HepG2 (cell line): ENCODE results near the gene PPP1R12B. TPM values are rescaled to one million over a fixed set of nuclear protein-coding genes. Genes with fewer than 3 reads are reported as not detected.
A peak's percentile ranks its signal among the peaks of the same experiment; 100 is the strongest.
"Not testable (repeated sequence)": the region's sequence is repeated elsewhere in the genome, so short reads cannot be mapped to it uniquely, and the experiment has no call there.

Experiments used
- ATAC-seq: fragments of 200-7000 bp; cut with Tn5 transposase; 3 replicates; pipeline ENCODE4 v1.9.1; 2020; ENCODE audit warnings: mild to moderate bottlenecking, moderate library complexity
- BruUV-seq: library from RNA; stranded (reverse); fragments of 400-500 nt; replicated peaks from 2 replicates; lab custom pipeline; 2021; lab: Mats Ljungman, UMichigan
- CTCF ChIA-PET: fragments of 300-600 bp; formaldehyde crosslinking; extraction: SDS; loops from one replicate; lab custom pipeline; 2021; ENCODE audit warnings: low total read pairs, inconsistent platforms, low intra/inter-chr PET ratio; lab: Yijun Ruan, JAX
- POLR2A ChIA-PET: fragments of 350-600 bp; sonication (Branson Sonifier 250); formaldehyde crosslinking; loops from one replicate; lab custom pipeline; 2020; ENCODE audit warnings: antibody characterized with exemption, inconsistent platforms; lab: Yijun Ruan, JAX
- DNase-seq: peaks from one replicate; pipeline ENCODE4 v3.0.0-alpha.2; 2015; ENCODE audit warnings: low spot score
- FAIRE-seq: peaks from 3 replicates; lab custom pipeline; 2011; peaks lifted over from hg19 to GRCh38; lab: Jason Lieb, UNC
- H2AFZ ChIP-seq: one replicate; pipeline ENCODE4 v1.6.1; 2011; ENCODE audit warnings: low read length, inconsistent platforms
- H3K27ac ChIP-seq: fragments of 300-600 bp; 3 replicates; pipeline ENCODE4 v1.8.0; 2011; ENCODE audit warnings: mixed run types, mild to moderate bottlenecking, mixed read lengths, low read length, inconsistent platforms; ENCODE audit not compliant: insufficient read depth; ENCODE audit errors: extremely low read length
- H3K27me3 ChIP-seq, 2 experiments: fragments of 200-600 bp in 1 of 2; 2 replicates in 1 of 2; 3 replicates in 1 of 2; pipeline versions ENCODE4 v1.6.0 to v1.8.0; 2011; ENCODE audit warnings: low read length in 2 of 2, mild to moderate bottlenecking in 2 of 2, moderate library complexity in 2 of 2, inconsistent platforms in 1 of 2; ENCODE audit not compliant: insufficient read depth in 2 of 2, control insufficient read depth in 1 of 2
- H3K36me3 ChIP-seq, 2 experiments: fragments of 200-600 bp in 1 of 2; replicated peaks in 1 of 2; 2 replicates in 1 of 2; 3 replicates in 1 of 2; pipeline versions ENCODE4 v1.5.1 to v1.8.0; 2011; ENCODE audit warnings: low read length in 2 of 2, inconsistent platforms in 1 of 2; ENCODE audit not compliant: insufficient read depth in 2 of 2, control insufficient read depth in 1 of 2
- H3K4me1 ChIP-seq: 2 replicates; pipeline ENCODE4 v1.5.1; 2012; ENCODE audit warnings: low read length, inconsistent platforms; ENCODE audit not compliant: insufficient read depth
- H3K4me2 ChIP-seq: 2 replicates; pipeline ENCODE4 v1.6.0; 2011; ENCODE audit warnings: low read depth, low read length, inconsistent platforms
- H3K4me3 ChIP-seq, 3 experiments: fragments of 200-600 bp in 1 of 3; sonication (generic), shearing (Covaris generic) in 1 of 3; replicated peaks in 1 of 3; 2 replicates each; pipeline ENCODE4 v1.5.1; 2011 to 2016; ENCODE audit warnings: low read length in 3 of 3, inconsistent platforms in 2 of 3, low read depth in 2 of 3, mild to moderate bottlenecking in 2 of 3, control low read depth in 1 of 3, mixed read lengths in 1 of 3; ENCODE audit not compliant: insufficient read depth in 1 of 3
- H3K79me2 ChIP-seq: one replicate; pipeline ENCODE4 v1.6.1; 2011; ENCODE audit warnings: low read length, inconsistent platforms; ENCODE audit not compliant: insufficient read depth
- H3K9ac ChIP-seq: 2 replicates; pipeline ENCODE4 v1.6.0; 2011; ENCODE audit warnings: mild to moderate bottlenecking, low read depth, low read length, inconsistent platforms; ENCODE audit not compliant: insufficient read depth
- H3K9me3 ChIP-seq: 2 replicates; pipeline ENCODE4 v1.5.1; 2012; ENCODE audit warnings: mild to moderate bottlenecking, low read length
- H4K20me1 ChIP-seq: 2 replicates; pipeline ENCODE4 v1.6.0; 2011; ENCODE audit warnings: inconsistent platforms, mild to moderate bottlenecking, low read length, moderate library complexity; ENCODE audit not compliant: insufficient read depth
- MED8 ChIP-seq: sonication (generic); formaldehyde crosslinking; IDR thresholded peaks from 2 replicates; pipeline ENCODE4 v1.8.1; 2023; ENCODE audit warnings: mild to moderate bottlenecking, missing genetic modification reagents; ENCODE audit not compliant: insufficient replicate concordance
- RFX5 ChIP-seq: IDR thresholded peaks from 2 replicates; pipeline ENCODE4 v1.6.1; 2011; ENCODE audit warnings: low read depth, low read length, improper control_type of control experiment
- SMC3 ChIP-seq: IDR thresholded peaks from 2 replicates; pipeline ENCODE4 v1.6.1; 2011; ENCODE audit warnings: low read length, improper control_type of control experiment
- STAG1 ChIP-seq: sonication (generic); formaldehyde crosslinking; IDR thresholded peaks from 2 replicates; pipeline ENCODE4 v1.4.0; 2020; ENCODE audit warnings: missing genetic modification reagents
- TBX3 ChIP-seq: fragments of 450-650 bp; IDR thresholded peaks from 2 replicates; pipeline ENCODE4 v1.6.1; 2017; ENCODE audit warnings: antibody characterized with exemption, mild to moderate bottlenecking, inconsistent platforms, borderline replicate concordance
- WGBS: methylation state at CpG from one replicate; pipeline ENCODE4 v1.1.6; 2017; ENCODE audit warnings: low lambda C conversion rate; 5-methylcytosine and 5-hydroxymethylcytosine counted together
- in situ Hi-C: cut with HindIII; loops from 2 replicates; pipeline ENCODE4 v1.10.0; 2017; ENCODE audit warnings: low pct_unique_long_range_greater_than_20kb; ENCODE audit not compliant: extremely low pct_ligation_motif_present
- intact Hi-C: fragments of 100-400 bp; cut with micrococcal nuclease; formaldehyde crosslinking; loops from one replicate; pipeline ENCODE4 v1.10.0; 2022; ENCODE audit not compliant: unreplicated experiment
- polyA plus RNA-seq, 8 experiments: library from polyadenylated mRNA; depleted of rRNA in 3 of 8; stranded (reverse) in 7 of 8; unstranded in 1 of 8; fragments of >200 nt; fragmentation: Illumina TruSeq in 4 of 8; extraction: Trizol in 4 of 8; gene quantifications; 2 replicates each; pipeline versions ENCODE4 v1.2.1 to v1.2.3, GENCODE V29; 2011 to 2016; ENCODE audit warnings: low read depth in 4 of 8, missing spikeins in 1 of 8, mixed read lengths in 1 of 8; ENCODE audit not compliant: insufficient read depth in 1 of 8
- total RNA-seq, 5 experiments: library from RNA; depleted of rRNA; stranded (reverse); fragments of >200 nt; fragmentation: Illumina TruSeq; extraction: Trizol; gene quantifications; 2 replicates each; pipeline ENCODE4 v1.2.3, GENCODE V29; 2016; ENCODE audit warnings: low read depth in 1 of 5
- TF ChIP-seq, protein P1 (sequence below): sonication (generic); formaldehyde crosslinking; IDR thresholded peaks from 2 replicates; pipeline ENCODE4 v1.5.0; 2020; ENCODE audit warnings: missing genetic modification reagents
- TF ChIP-seq, protein P2 (sequence below): sonication (generic); formaldehyde crosslinking; IDR thresholded peaks from 2 replicates; pipeline ENCODE4 v1.5.0; 2020; ENCODE audit warnings: mild to moderate bottlenecking, missing genetic modification reagents, moderate library complexity

Gene PPP1R12B
- total and polyA plus RNA-seq, 2 of the 13 experiments (the other 11 are each of a cell fraction or from before 2014, with no cell fraction given) = 12.0 to 13.6 TPM

DNA sequence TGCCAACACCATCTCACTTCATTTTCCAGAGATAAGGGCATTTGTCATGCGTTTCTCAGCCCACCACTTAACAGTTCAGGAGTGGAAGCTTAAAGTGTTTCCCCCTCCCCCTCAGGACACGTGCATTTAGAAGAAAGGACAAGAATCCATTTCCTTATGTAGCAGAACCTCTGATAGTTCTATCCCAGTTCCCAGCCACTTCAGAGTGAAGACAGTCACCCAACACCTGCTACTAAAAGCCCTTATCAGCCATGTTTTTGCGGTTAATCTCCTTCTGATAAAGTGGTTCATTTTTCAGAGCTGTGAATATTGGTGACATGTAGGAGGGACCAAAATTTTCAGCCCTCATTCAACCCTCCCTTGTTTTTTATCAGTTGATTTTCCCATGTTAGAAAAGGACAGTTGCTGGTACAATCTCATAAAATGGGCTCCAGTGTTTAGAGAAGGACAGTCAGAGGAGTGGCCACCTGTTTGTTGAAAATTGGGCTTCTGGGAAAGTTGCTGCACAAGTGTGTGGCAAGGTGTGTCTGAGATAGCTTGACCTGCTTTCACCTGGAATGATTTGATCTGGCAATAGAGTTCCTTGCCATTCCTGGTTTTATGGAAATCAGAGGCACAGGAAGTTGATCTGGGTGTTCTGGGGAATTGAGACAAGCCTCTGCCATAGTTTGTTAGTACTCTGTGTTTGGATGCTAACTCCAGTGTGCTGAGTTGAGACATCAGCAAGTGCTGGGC, 114.0 kb downstream of the PPP1R12B start (continued):
- TF ChIP-seq, protein P1, sequence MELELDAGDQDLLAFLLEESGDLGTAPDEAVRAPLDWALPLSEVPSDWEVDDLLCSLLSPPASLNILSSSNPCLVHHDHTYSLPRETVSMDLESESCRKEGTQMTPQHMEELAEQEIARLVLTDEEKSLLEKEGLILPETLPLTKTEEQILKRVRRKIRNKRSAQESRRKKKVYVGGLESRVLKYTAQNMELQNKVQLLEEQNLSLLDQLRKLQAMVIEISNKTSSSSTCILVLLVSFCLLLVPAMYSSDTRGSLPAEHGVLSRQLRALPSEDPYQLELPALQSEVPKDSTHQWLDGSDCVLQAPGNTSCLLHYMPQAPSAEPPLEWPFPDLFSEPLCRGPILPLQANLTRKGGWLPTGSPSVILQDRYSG = no peak
- TF ChIP-seq RFX5 (no peak), TBX3 (no peak), MED8 (no peak)

DNA sequence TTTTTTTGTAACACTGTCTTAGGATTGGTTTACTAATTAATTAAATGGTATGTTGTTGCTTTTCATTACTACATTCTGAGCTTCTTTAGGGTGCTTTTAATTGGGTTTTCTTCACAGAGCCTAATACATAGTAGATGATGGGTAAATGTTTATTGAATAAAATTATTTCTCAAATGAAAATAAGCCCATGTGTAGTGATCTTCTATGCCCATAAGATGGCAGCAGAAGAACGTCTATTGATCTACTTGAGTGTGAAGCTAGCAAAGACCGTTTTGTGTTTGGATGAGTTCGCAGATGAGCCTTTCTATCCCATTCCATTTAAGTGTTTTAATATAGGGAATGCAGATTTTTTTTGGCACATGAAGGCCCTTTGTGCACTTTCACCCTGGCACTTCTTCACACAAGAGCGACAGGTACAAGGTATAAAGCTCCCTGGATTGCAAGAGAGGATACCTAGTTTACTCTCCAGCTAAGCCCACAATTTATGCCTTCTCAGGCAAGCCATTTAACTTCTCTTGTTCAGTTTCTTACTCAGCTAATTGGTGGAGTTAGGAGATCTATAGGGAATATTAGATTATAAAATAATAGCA, 115.7 kb downstream of the PPP1R12B start:
- FAIRE-seq = peak; percentile 58
- BruUV-seq, POLR2A ChIA-PET: not testable (repeated sequence)

More for the DNA sequence above, 115.7 kb downstream of the PPP1R12B start:
- H3K4me3 ChIP-seq, H3K4me2 ChIP-seq, H4K20me1 ChIP-seq, H2AFZ ChIP-seq, H3K27ac ChIP-seq, H3K27me3 ChIP-seq, H3K36me3 ChIP-seq, H3K9ac ChIP-seq, H3K9me3 ChIP-seq, H3K79me2 ChIP-seq, CTCF ChIA-PET, in situ Hi-C loops: not testable (repeated sequence)
- intact Hi-C loops = loop anchor here (10.0 kb wide), 1 partner anchor 251 kb away; the partner anchor contains the start of gene SYT2
- peak; percentile 49 for TF ChIP-seq SMC3
- peak; percentile 71 for TF ChIP-seq STAG1
- TF ChIP-seq, protein P2, sequence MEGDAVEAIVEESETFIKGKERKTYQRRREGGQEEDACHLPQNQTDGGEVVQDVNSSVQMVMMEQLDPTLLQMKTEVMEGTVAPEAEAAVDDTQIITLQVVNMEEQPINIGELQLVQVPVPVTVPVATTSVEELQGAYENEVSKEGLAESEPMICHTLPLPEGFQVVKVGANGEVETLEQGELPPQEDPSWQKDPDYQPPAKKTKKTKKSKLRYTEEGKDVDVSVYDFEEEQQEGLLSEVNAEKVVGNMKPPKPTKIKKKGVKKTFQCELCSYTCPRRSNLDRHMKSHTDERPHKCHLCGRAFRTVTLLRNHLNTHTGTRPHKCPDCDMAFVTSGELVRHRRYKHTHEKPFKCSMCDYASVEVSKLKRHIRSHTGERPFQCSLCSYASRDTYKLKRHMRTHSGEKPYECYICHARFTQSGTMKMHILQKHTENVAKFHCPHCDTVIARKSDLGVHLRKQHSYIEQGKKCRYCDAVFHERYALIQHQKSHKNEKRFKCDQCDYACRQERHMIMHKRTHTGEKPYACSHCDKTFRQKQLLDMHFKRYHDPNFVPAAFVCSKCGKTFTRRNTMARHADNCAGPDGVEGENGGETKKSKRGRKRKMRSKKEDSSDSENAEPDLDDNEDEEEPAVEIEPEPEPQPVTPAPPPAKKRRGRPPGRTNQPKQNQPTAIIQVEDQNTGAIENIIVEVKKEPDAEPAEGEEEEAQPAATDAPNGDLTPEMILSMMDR (CRISPR knock-in tag) = peak; percentile 56
- peaks cover 15% of the 10 kb centered on the region for H3K4me1 ChIP-seq
- ATAC-seq (peak; percentile 67), DNase-seq (peak; percentile 12)
- WGBS = 65% methylated on average over 4 of the region's 4 CpGs
